Endodermal cell (in vitro differentiated cells): ENCODE results near the gene FRYL. TPM values are rescaled to one million over a fixed set of nuclear protein-coding genes. Genes with fewer than 3 reads are reported as not detected.

ENCODE experiments used
- DNase-seq: peaks from one replicate; pipeline ENCODE4 v3.0.0-alpha.2; 2017
- H3K27ac ChIP-seq: 2 replicates; pipeline ENCODE4 v1.5.1; 2013; ENCODE audit warnings: mild to moderate bottlenecking, low read depth, low read length, moderate library complexity
- H3K27me3 ChIP-seq: 2 replicates; pipeline ENCODE4 v1.6.1; 2013; ENCODE audit warnings: mild to moderate bottlenecking, low read length, moderate library complexity; ENCODE audit not compliant: insufficient read depth, control insufficient read depth, poor library complexity, severe bottlenecking
- H3K36me3 ChIP-seq: 2 replicates; pipeline ENCODE4 v1.7.0; 2013; ENCODE audit warnings: mild to moderate bottlenecking, low read length, moderate library complexity; ENCODE audit not compliant: control insufficient read depth, insufficient read depth
- H3K4me1 ChIP-seq: one replicate; pipeline ENCODE4 v1.7.0; 2013; ENCODE audit warnings: low read length; ENCODE audit not compliant: control insufficient read depth, insufficient read depth
- H3K4me3 ChIP-seq: 2 replicates; pipeline ENCODE4 v1.5.1; 2013; ENCODE audit warnings: mild to moderate bottlenecking, low read length, moderate library complexity
- H3K9ac ChIP-seq: 2 replicates; pipeline ENCODE4 v1.6.1; 2013; ENCODE audit warnings: mild to moderate bottlenecking, low read length, moderate library complexity; ENCODE audit not compliant: poor library complexity, severe bottlenecking; ENCODE audit errors: extremely low read depth
- H3K9me3 ChIP-seq: 2 replicates; pipeline ENCODE4 v1.6.1; 2013; ENCODE audit warnings: mild to moderate bottlenecking, low read length, moderate library complexity; ENCODE audit not compliant: control insufficient read depth
- H3K27ac Mint-ChIP-seq: 2 replicates; pipeline ENCODE4 v1.8.0; 2020; ENCODE audit warnings: mixed read lengths
- H3K27me3 Mint-ChIP-seq: 2 replicates; pipeline ENCODE4 v1.8.0; 2021; ENCODE audit warnings: mild to moderate bottlenecking, mixed read lengths; ENCODE audit not compliant: insufficient read depth
- H3K36me3 Mint-ChIP-seq: 2 replicates; pipeline ENCODE4 v1.8.0; 2020; ENCODE audit warnings: low read depth, mixed read lengths
- H3K4me1 Mint-ChIP-seq: 2 replicates; pipeline ENCODE4 v1.8.0; 2020; ENCODE audit warnings: mixed read lengths
- H3K4me3 Mint-ChIP-seq: 2 replicates; pipeline ENCODE4 v1.8.0; 2020; ENCODE audit warnings: mild to moderate bottlenecking, moderate library complexity, mixed read lengths
- H3K9me3 Mint-ChIP-seq: 2 replicates; pipeline ENCODE4 v1.8.0; 2020; ENCODE audit warnings: mild to moderate bottlenecking, mixed read lengths
- WGBS, 2 experiments: methylation state at CpG; one replicate each; pipeline versions ENCODE4 v1.1.5 to v1.1.7; 2013; ENCODE audit warnings: missing lambda C conversion rate in 2 of 2, mixed read lengths in 1 of 2; ENCODE audit not compliant: insufficient coverage in 1 of 2, insufficient read length in 1 of 2; 5-methylcytosine and 5-hydroxymethylcytosine counted together
- total RNA-seq, 2 donors: library from RNA; stranded (reverse); fragmentation: NEBNext Ultra II Directional in 1 of 2; extraction: Animal tissue kit (Norgen Biotek cat#: 25700) in 1 of 2; gene quantifications; 2 replicates in 1 of 2; 3 replicates in 1 of 2; pipeline ENCODE4 v1.2.1, GENCODE V29; 2021
- TF ChIP-seq, protein P1 (sequence below): fragments of 200-600 bp; sonication (generic); conservative IDR thresholded peaks from 2 replicates; pipeline ENCODE4 v1.5.0; 2021; ENCODE audit warnings: antibody characterized with exemption, mild to moderate bottlenecking

The FRYL gene
- total RNA-seq, 2 donors from 2014 or later: 56.5 to 62.6 TPM

- peak overlapping the region; percentile 52 for H3K27ac Mint-ChIP-seq
- no peak for DNase-seq
- no peaks in the 10 kb centered on the region for H3K27me3 Mint-ChIP-seq
Observed at GRCh38 chr4:48681856-48682255, 98.2 kb downstream of the FRYL start.

DNA sequence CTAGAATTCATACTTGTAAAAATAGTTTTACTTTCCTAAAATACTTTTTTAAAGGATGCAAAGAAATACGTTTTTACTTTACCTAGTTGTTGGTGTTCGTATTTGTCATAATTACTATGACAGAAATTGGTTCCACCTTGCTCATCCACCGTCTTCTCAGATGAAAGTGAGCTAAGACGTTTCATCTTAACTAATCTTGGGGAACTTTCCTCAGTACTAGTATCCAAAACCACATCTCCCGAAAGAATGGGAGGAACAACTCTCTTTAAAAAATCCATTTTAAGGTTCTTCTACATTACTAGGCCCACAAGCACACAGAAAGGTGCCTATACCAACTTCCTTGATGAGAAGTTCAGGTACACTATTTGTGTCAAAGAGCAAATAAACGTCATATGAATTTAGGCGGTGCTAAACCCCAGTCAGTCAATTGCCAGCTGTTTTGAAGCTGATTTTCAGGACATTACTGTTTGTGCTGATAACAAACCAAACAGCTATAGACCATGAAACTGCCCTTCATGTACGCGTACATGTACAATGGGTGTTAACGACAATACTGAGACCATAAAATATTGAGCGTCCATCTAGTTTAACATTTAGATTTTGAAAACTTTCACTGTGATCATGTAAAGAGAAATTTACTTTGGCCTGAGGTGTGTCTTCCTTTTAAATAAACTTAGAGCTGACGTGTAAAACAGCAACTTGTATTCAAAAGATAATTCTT lies 99.1 kb downstream of the FRYL start:
- no peak overlapping the region for H3K9ac ChIP-seq
- peaks cover 7% of the 10 kb centered on the region for H3K9me3 ChIP-seq
- no peak overlapping the region for H3K27ac ChIP-seq
- Mint-ChIP-seq H3K27me3 (no peaks in the 10 kb centered on the region), H3K4me1 (peaks cover 25% of the 10 kb centered on the region), H3K27ac (no peak overlapping the region), H3K9me3 (peaks cover 5% of the 10 kb centered on the region), H3K4me3 (no peak overlapping the region), H3K36me3 (peaks cover 20% of the 10 kb centered on the region)
- 91 to 95% methylated on average over 9 to 12 of the region's 12 CpGs for WGBS, 2 experiments
- no peaks in the 10 kb centered on the region for H3K27me3 ChIP-seq
- TF ChIP-seq, protein P1, sequence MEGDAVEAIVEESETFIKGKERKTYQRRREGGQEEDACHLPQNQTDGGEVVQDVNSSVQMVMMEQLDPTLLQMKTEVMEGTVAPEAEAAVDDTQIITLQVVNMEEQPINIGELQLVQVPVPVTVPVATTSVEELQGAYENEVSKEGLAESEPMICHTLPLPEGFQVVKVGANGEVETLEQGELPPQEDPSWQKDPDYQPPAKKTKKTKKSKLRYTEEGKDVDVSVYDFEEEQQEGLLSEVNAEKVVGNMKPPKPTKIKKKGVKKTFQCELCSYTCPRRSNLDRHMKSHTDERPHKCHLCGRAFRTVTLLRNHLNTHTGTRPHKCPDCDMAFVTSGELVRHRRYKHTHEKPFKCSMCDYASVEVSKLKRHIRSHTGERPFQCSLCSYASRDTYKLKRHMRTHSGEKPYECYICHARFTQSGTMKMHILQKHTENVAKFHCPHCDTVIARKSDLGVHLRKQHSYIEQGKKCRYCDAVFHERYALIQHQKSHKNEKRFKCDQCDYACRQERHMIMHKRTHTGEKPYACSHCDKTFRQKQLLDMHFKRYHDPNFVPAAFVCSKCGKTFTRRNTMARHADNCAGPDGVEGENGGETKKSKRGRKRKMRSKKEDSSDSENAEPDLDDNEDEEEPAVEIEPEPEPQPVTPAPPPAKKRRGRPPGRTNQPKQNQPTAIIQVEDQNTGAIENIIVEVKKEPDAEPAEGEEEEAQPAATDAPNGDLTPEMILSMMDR: no peak
- H3K4me1 ChIP-seq: no peaks in the 10 kb centered on the region
- no peak for DNase-seq
- H3K4me3 ChIP-seq: no peak overlapping the region
- H3K36me3 ChIP-seq: no peaks in the 10 kb centered on the region

More at GRCh38 chr4:48681856-48682255, 98.2 kb downstream of the FRYL start:
- Histone ChIP-seq H3K27me3 (no peaks in the 10 kb centered on the region), H3K9me3 (no peaks in the 10 kb centered on the region), H3K9ac (no peak overlapping the region), H3K4me1 (no peaks in the 10 kb centered on the region), H3K4me3 (no peak overlapping the region), H3K36me3 (no peaks in the 10 kb centered on the region), H3K27ac (no peak overlapping the region)
- Mint-ChIP-seq H3K36me3 (peaks cover 17% of the 10 kb centered on the region), H3K4me3 (no peak overlapping the region), H3K9me3 (peaks cover 2% of the 10 kb centered on the region), H3K4me1 (peaks cover 30% of the 10 kb centered on the region)
- TF ChIP-seq, protein P1: peak; percentile 69

DNA sequence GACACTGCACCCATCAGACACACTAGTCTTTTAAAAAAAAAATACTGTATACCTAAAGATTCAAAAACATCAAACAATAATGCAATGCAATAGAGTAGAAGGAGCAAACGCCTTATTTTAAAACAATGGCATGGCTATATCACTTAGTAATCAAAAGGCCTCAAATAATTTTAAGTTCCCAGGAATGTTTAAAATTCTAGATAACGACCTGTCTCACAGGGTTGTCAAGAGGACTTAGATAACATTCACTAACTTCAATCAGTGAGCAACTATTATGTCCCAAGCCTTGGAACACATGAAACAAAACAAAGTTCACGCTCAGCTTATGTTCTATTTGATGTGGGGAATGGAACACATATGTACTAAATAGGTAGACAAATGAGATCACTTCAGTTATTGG lies 106.5 kb downstream of the FRYL start:
- H3K4me1 Mint-ChIP-seq: peaks cover 22% of the 10 kb centered on the region
- no peak overlapping the region for H3K4me3 Mint-ChIP-seq
- Histone ChIP-seq H3K4me1 (peaks cover 5% of the 10 kb centered on the region), H3K9ac (no peak overlapping the region), H3K4me3 (no peak overlapping the region), H3K27ac (no peak overlapping the region), H3K9me3 (peaks cover 18% of the 10 kb centered on the region), H3K27me3 (no peaks in the 10 kb centered on the region), H3K36me3 (no peaks in the 10 kb centered on the region)
- peaks cover 28% of the 10 kb centered on the region for H3K36me3 Mint-ChIP-seq
- DNase-seq: no peak
- TF ChIP-seq, protein P1: no peak
- 74 to 83% methylated on average over 3 of the region's 3 CpGs for WGBS, 2 experiments
- no peak overlapping the region for H3K27ac Mint-ChIP-seq
- H3K9me3 Mint-ChIP-seq: peaks cover 18% of the 10 kb centered on the region
- H3K27me3 Mint-ChIP-seq: no peaks in the 10 kb centered on the region
